ENCODE data around the gene PHF21B.

PHF21B gene

GRCh38 chr22:44947049-44947448 lies 62.8 kb downstream of the PHF21B start:
- no peak for TF ChIP-seq EGR1 (IDR thresholded peaks at IDR 0.05)

GRCh38 chr22:44944883-44945601 lies 64.8 kb downstream of the PHF21B start:
- TF ChIP-seq EP300 (IDR thresholded peaks at IDR 0.05; ENCODE audit: borderline replicate concordance) (no peak), TCF12 (IDR thresholded peaks at IDR 0.05; ENCODE audit: low read depth) (no peak), EGR1 (IDR thresholded peaks at IDR 0.05) (no peak), MAX (IDR thresholded peaks at IDR 0.05) (no peak), USF1 (IDR thresholded peaks at IDR 0.05) (no peak), FOXM1 (IDR thresholded peaks at IDR 0.05; ENCODE audit: borderline replicate concordance, low read depth) (no peak), CREB1 (IDR thresholded peaks at IDR 0.05; ENCODE audit: low read depth) (no peak)

- TF ChIP-seq CREB1 (IDR thresholded peaks at IDR 0.05; ENCODE audit: low read depth), result no peak
- no peak for TF ChIP-seq YY1 (IDR thresholded peaks at IDR 0.05; ENCODE audit: low read depth)
- no peak for TF ChIP-seq EGR1 (IDR thresholded peaks at IDR 0.05)
- no peak for TF ChIP-seq TCF12 (IDR thresholded peaks at IDR 0.05; ENCODE audit: low read depth)
- TF ChIP-seq USF1 (IDR thresholded peaks at IDR 0.05), result no peak
- no peak for TF ChIP-seq EP300 (IDR thresholded peaks at IDR 0.05; ENCODE audit: borderline replicate concordance)
- no peak for TF ChIP-seq RAD21 (IDR thresholded peaks at IDR 0.05; ENCODE audit: low read depth)
- TF ChIP-seq CEBPB (IDR thresholded peaks at IDR 0.05), result no peak
- TF ChIP-seq ZBTB7A (IDR thresholded peaks at IDR 0.05; ENCODE audit: low read depth), result no peak
- no peak for TF ChIP-seq TEAD4 (IDR thresholded peaks at IDR 0.05)
- TF ChIP-seq REST (IDR thresholded peaks at IDR 0.05; ENCODE audit: low read depth), result no peak
- TF ChIP-seq TAF1 (IDR thresholded peaks at IDR 0.05; ENCODE audit: low read depth), result no peak
- TF ChIP-seq FOXM1 (IDR thresholded peaks at IDR 0.05; ENCODE audit: borderline replicate concordance, low read depth), result no peak
- no peak for TF ChIP-seq NFIC (IDR thresholded peaks at IDR 0.05)
- TF ChIP-seq MAX (IDR thresholded peaks at IDR 0.05), result no peak
These were observed 66.0 kb downstream of the PHF21B start for GRCh38 chr22:44943701-44944324.

GRCh38 chr22:44942979-44943700 lies 66.7 kb downstream of the PHF21B start:
- TF ChIP-seq REST (IDR thresholded peaks at IDR 0.05; ENCODE audit: low read depth), result no peak
- TF ChIP-seq FOXM1 (IDR thresholded peaks at IDR 0.05; ENCODE audit: borderline replicate concordance, low read depth), result no peak
- no peak for TF ChIP-seq TAF1 (IDR thresholded peaks at IDR 0.05; ENCODE audit: low read depth)

- TF ChIP-seq CEBPB (IDR thresholded peaks at IDR 0.05) (no peak), USF1 (IDR thresholded peaks at IDR 0.05) (no peak), NFIC (IDR thresholded peaks at IDR 0.05) (no peak), EP300 (IDR thresholded peaks at IDR 0.05; ENCODE audit: borderline replicate concordance) (no peak), TAF1 (IDR thresholded peaks at IDR 0.05; ENCODE audit: low read depth) (no peak), EGR1 (IDR thresholded peaks at IDR 0.05) (no peak), RAD21 (IDR thresholded peaks at IDR 0.05; ENCODE audit: low read depth) (no peak), YY1 (IDR thresholded peaks at IDR 0.05; ENCODE audit: low read depth) (no peak), FOXM1 (IDR thresholded peaks at IDR 0.05; ENCODE audit: borderline replicate concordance, low read depth) (no peak), CREB1 (IDR thresholded peaks at IDR 0.05; ENCODE audit: low read depth) (no peak), TCF12 (IDR thresholded peaks at IDR 0.05; ENCODE audit: low read depth) (no peak), TEAD4 (IDR thresholded peaks at IDR 0.05) (no peak), MAX (IDR thresholded peaks at IDR 0.05) (no peak), ZBTB7A (IDR thresholded peaks at IDR 0.05; ENCODE audit: low read depth) (no peak), REST (IDR thresholded peaks at IDR 0.05; ENCODE audit: low read depth) (no peak)
These were observed 67.7 kb downstream of the PHF21B start for GRCh38 chr22:44942056-44942455.

Data from Ishikawa (cell line).